GM12864 (cell line): ENCODE results near the gene IL7R.

Source experiments
- DNase-seq: peaks from one replicate; pipeline ENCODE4 v3.0.0-alpha.2; 2011; ENCODE audit warnings: low read depth
- H3K4me3 ChIP-seq: 2 replicates; pipeline ENCODE4 v1.5.1; 2011; ENCODE audit warnings: mild to moderate bottlenecking, low read depth, low read length, control low read depth
- TF ChIP-seq, protein P1 (sequence below): IDR thresholded peaks from 2 replicates; pipeline ENCODE4 v1.5.1; 2011; ENCODE audit warnings: low read depth, mild to moderate bottlenecking, moderate library complexity, low read length, control low read depth, inconsistent platforms; ENCODE audit errors: missing control alignments

Gene IL7R

GRCh38 chr5:35902046-35902672, 45.5 kb downstream of the IL7R start:
- no peak overlapping the region for H3K4me3 ChIP-seq
- TF ChIP-seq, protein P1, sequence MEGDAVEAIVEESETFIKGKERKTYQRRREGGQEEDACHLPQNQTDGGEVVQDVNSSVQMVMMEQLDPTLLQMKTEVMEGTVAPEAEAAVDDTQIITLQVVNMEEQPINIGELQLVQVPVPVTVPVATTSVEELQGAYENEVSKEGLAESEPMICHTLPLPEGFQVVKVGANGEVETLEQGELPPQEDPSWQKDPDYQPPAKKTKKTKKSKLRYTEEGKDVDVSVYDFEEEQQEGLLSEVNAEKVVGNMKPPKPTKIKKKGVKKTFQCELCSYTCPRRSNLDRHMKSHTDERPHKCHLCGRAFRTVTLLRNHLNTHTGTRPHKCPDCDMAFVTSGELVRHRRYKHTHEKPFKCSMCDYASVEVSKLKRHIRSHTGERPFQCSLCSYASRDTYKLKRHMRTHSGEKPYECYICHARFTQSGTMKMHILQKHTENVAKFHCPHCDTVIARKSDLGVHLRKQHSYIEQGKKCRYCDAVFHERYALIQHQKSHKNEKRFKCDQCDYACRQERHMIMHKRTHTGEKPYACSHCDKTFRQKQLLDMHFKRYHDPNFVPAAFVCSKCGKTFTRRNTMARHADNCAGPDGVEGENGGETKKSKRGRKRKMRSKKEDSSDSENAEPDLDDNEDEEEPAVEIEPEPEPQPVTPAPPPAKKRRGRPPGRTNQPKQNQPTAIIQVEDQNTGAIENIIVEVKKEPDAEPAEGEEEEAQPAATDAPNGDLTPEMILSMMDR, result no peak
- no peak for DNase-seq

GRCh38 chr5:35903631-35904203, 47.0 kb downstream of the IL7R start:
- TF ChIP-seq, protein P1, result no peak
- no peak for DNase-seq
- H3K4me3 ChIP-seq, result no peak overlapping the region

GRCh38 chr5:35904443-35905132, 47.9 kb downstream of the IL7R start:
- no peak overlapping the region for H3K4me3 ChIP-seq
- peak; percentile 50 for DNase-seq
- TF ChIP-seq, protein P1, result no peak

DNA sequence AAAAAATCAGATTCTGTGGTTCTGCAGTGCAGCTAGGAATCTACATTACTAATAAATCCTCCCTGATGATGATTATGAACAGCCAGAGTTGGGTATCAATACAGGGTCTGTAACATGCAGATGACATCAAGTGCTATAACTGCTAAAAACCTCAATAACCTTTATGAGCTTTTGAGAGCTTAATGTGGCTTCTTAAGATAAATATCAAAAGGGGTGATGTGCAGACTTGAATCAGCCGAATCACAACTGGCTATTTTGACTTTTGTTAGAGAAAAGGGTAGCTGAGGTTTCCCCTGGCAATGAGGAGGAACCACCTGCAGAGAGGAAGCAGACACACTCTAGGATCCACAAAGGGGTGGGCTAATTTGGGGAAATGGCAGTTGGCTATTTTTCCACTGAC, 51.5 kb downstream of the IL7R start:
- DNase-seq, result no peak
- no peak overlapping the region for H3K4me3 ChIP-seq
- TF ChIP-seq, protein P1, result no peak

GRCh38 chr5:35908814-35909213, 52.1 kb downstream of the IL7R start:
- no peak overlapping the region for H3K4me3 ChIP-seq
- TF ChIP-seq, protein P1, result no peak
- DNase-seq, result no peak

GRCh38 chr5:35919191-35919590, 62.5 kb downstream of the IL7R start:
- no peak overlapping the region for H3K4me3 ChIP-seq
- TF ChIP-seq, protein P1, result no peak
- no peak for DNase-seq
